GM21529 (cell line): ENCODE measurements around the gene SP110.
A peak's percentile ranks its signal among the peaks of the same experiment; 100 is the strongest.
"Not testable (repeated sequence)": the region's sequence is repeated elsewhere in the genome, so short reads cannot be mapped to it uniquely, and the experiment has no call there.

Experiments used
- ATAC-seq: cut with Tn5 transposase; IDR thresholded peaks from one replicate; pipeline ENCODE4 v1.9.1; 2021; ENCODE audit not compliant: unreplicated experiment

Gene SP110

GRCh38 chr2:230129343-230129742 is 90.4 kb downstream of the SP110 start:
- ATAC-seq = no peak

GRCh38 chr2:230128623-230129342 is 91.0 kb downstream of the SP110 start:
- ATAC-seq = no peak

GRCh38 chr2:230127195-230127594 is 92.6 kb downstream of the SP110 start:
- ATAC-seq = no peak

- peak; percentile 80 for ATAC-seq
Measured at GRCh38 chr2:230124757-230125431, 94.9 kb downstream of the SP110 start.

GRCh38 chr2:230124235-230124634 is 95.5 kb downstream of the SP110 start:
- ATAC-seq = no peak

- ATAC-seq = not testable (repeated sequence)
Measured at GRCh38 chr2:230120376-230120775, 99.4 kb downstream of the SP110 start.

- ATAC-seq = not testable (repeated sequence)
Measured at GRCh38 chr2:230119827-230120226, 100.0 kb downstream of the SP110 start.
